Measurements from ENCODE around the gene RBM20.
A peak's percentile ranks its signal among the peaks of the same experiment; 100 is the strongest.
"Not testable (repeated sequence)": the region's sequence is repeated elsewhere in the genome, so short reads cannot be mapped to it uniquely, and the experiment has no call there.

The RBM20 gene

GRCh38 chr10:110764793-110765512 lies 120.8 kb downstream of the RBM20 start:
- no peak for DNase-seq (ENCODE audit: low read depth)

- DNase-seq (ENCODE audit: low read depth) = no peak
These were observed 121.6 kb downstream of the RBM20 start for GRCh38 chr10:110765513-110766319.

GRCh38 chr10:110767601-110768000 lies 123.5 kb downstream of the RBM20 start:
- DNase-seq (ENCODE audit: low read depth) = not testable (repeated sequence)

- DNase-seq (ENCODE audit: low read depth) = no peak
These were observed 126.1 kb downstream of the RBM20 start for GRCh38 chr10:110770243-110770642.

GRCh38 chr10:110771486-110771885 lies 127.3 kb downstream of the RBM20 start:
- no peak for DNase-seq (ENCODE audit: low read depth)

GRCh38 chr10:110771991-110772390 lies 127.9 kb downstream of the RBM20 start:
- DNase-seq (ENCODE audit: low read depth) = no peak

- no peak for DNase-seq (ENCODE audit: low read depth)
These were observed 128.4 kb downstream of the RBM20 start for GRCh38 chr10:110772454-110773025.

GRCh38 chr10:110773693-110774068 lies 129.5 kb downstream of the RBM20 start:
- no peak for DNase-seq (ENCODE audit: low read depth)

GRCh38 chr10:110774069-110775019 lies 130.2 kb downstream of the RBM20 start:
- DNase-seq (ENCODE audit: low read depth) = peak; percentile 4

- DNase-seq (ENCODE audit: low read depth) = no peak
These were observed 130.9 kb downstream of the RBM20 start for GRCh38 chr10:110775020-110775375.

GRCh38 chr10:110775406-110775805 lies 131.3 kb downstream of the RBM20 start:
- DNase-seq (ENCODE audit: low read depth) = no peak

GRCh38 chr10:110777017-110777416 lies 132.9 kb downstream of the RBM20 start:
- DNase-seq (ENCODE audit: low read depth) = no peak

- DNase-seq (ENCODE audit: low read depth) = no peak
These were observed 133.5 kb downstream of the RBM20 start for GRCh38 chr10:110777661-110778060.

- no peak for DNase-seq (ENCODE audit: low read depth)
These were observed 134.1 kb downstream of the RBM20 start for GRCh38 chr10:110778211-110778610.

GRCh38 chr10:110779489-110779888 lies 135.4 kb downstream of the RBM20 start:
- no peak for DNase-seq (ENCODE audit: low read depth)

GRCh38 chr10:110780704-110781103 lies 136.6 kb downstream of the RBM20 start:
- DNase-seq (ENCODE audit: low read depth) = no peak

GRCh38 chr10:110781139-110781538 lies 137.0 kb downstream of the RBM20 start:
- DNase-seq (ENCODE audit: low read depth) = no peak

- no peak for DNase-seq (ENCODE audit: low read depth)
These were observed 138.5 kb downstream of the RBM20 start for GRCh38 chr10:110782616-110783015.

- DNase-seq (ENCODE audit: low read depth) = peak; percentile 54
These were observed 139.5 kb downstream of the RBM20 start for GRCh38 chr10:110783509-110784107.

- no peak for DNase-seq (ENCODE audit: low read depth)
These were observed 140.1 kb downstream of the RBM20 start for GRCh38 chr10:110784198-110784597.

GRCh38 chr10:110786172-110786571 lies 142.0 kb downstream of the RBM20 start:
- DNase-seq (ENCODE audit: low read depth) = no peak
